ENCODE data around the gene IL34. TPM values are rescaled to one million over a fixed set of nuclear protein-coding genes. Genes with fewer than 3 reads are reported as not detected.

Gene IL34
- total RNA-seq, 6 donors from 2014 or later, result 3.0 to 32.1 (median 14.8) TPM

GRCh38 chr16:70689970-70690891, 43.9 kb downstream of the IL34 start:
- Histone ChIP-seq H3K36me3 (no peaks in the 10 kb centered on the region), H3K4me1 (peaks cover 83 to 96% (median 89%) of the 10 kb centered on the region in 4 donors), H3K4me3 (no peak overlapping the region), H3K9me3 (no peaks in the 10 kb centered on the region), H3K27ac (peak overlapping the region; percentile 85 to 93 (median 91)), H3K27me3 (no peaks in the 10 kb centered on the region)
- no peak for ATAC-seq (ENCODE audit: low FRiP score in 2 of 2)
- WGBS, 2 donors, result 33 to 77% methylated on average over 1 to 12 of the region's 16 CpGs
- TF ChIP-seq POLR2AphosphoS5 (IDR thresholded peaks at IDR 0.05), result no peak
- TF ChIP-seq EP300 (IDR thresholded peaks at IDR 0.05), result no peak
- no peak for TF ChIP-seq POLR2A (IDR thresholded peaks at IDR 0.05)
- TF ChIP-seq CTCF (IDR thresholded peaks at IDR 0.05), result no peak
- peak in 1 of 2 donors; percentile 69 for DNase-seq

GRCh38 chr16:70691223-70692129, 45.1 kb downstream of the IL34 start:
- DNase-seq (peak in 1 of 2 donors; percentile 73), ATAC-seq (ENCODE audit: low FRiP score in 2 of 2) (peak in 1 of 2 donors; percentile 3)
- no peak overlapping the region for H3K4me3 ChIP-seq
- H3K9me3 ChIP-seq, result no peaks in the 10 kb centered on the region
- H3K36me3 ChIP-seq, result no peaks in the 10 kb centered on the region
- peaks cover 90 to 99% (median 96%) of the 10 kb centered on the region in 4 donors for H3K4me1 ChIP-seq
- peak overlapping the region; percentile 85 to 93 (median 91) for H3K27ac ChIP-seq
- TF ChIP-seq CTCF (IDR thresholded peaks at IDR 0.05), result no peak
- no peak for TF ChIP-seq EP300 (IDR thresholded peaks at IDR 0.05)
- TF ChIP-seq POLR2AphosphoS5 (IDR thresholded peaks at IDR 0.05), result peak; percentile 48 to 63
- TF ChIP-seq POLR2A (IDR thresholded peaks at IDR 0.05), result no peak
- no peaks in the 10 kb centered on the region for H3K27me3 ChIP-seq
- 72 to 77% methylated on average over 3 to 25 of the region's 26 CpGs for WGBS, 2 donors

- H3K27ac ChIP-seq, result peak overlapping the region; percentile 85 to 93 (median 91)
- H3K9me3 ChIP-seq, result no peaks in the 10 kb centered on the region
- no peaks in the 10 kb centered on the region for H3K27me3 ChIP-seq
- peak in 1 of 2 donors; percentile 2 for ATAC-seq (ENCODE audit: low FRiP score in 2 of 2)
- no peak for TF ChIP-seq POLR2AphosphoS5 (IDR thresholded peaks at IDR 0.05)
- no peak for TF ChIP-seq POLR2A (IDR thresholded peaks at IDR 0.05)
- TF ChIP-seq CTCF (IDR thresholded peaks at IDR 0.05), result no peak
- TF ChIP-seq EP300 (IDR thresholded peaks at IDR 0.05), result no peak
- peaks cover 90 to 99% (median 96%) of the 10 kb centered on the region in 4 donors for H3K4me1 ChIP-seq
- DNase-seq, result no peak
- no peaks in the 10 kb centered on the region for H3K36me3 ChIP-seq
- no peak overlapping the region for H3K4me3 ChIP-seq
- WGBS, 2 donors, result 74 to 82% methylated on average over 6 to 13 of the region's 14 CpGs
Measured at GRCh38 chr16:70692130-70692872, 45.9 kb downstream of the IL34 start.

GRCh38 chr16:70692873-70693671, 46.7 kb downstream of the IL34 start:
- Histone ChIP-seq H3K27me3 (no peaks in the 10 kb centered on the region), H3K4me3 (no peak overlapping the region), H3K27ac (peak overlapping the region; percentile 85 to 93 (median 91)), H3K36me3 (peaks cover 0 to 2% (median 0%) of the 10 kb centered on the region in 4 donors), H3K4me1 (peaks cover 90 to 99% (median 96%) of the 10 kb centered on the region in 4 donors), H3K9me3 (no peaks in the 10 kb centered on the region)
- ATAC-seq (ENCODE audit: low FRiP score in 2 of 2) (no peak), DNase-seq (peak in 1 of 2 donors; percentile 71)
- 76 to 89% methylated on average over 19 to 29 of the region's 29 CpGs for WGBS, 2 donors
- TF ChIP-seq CTCF (IDR thresholded peaks at IDR 0.05), result no peak
- no peak for TF ChIP-seq POLR2A (IDR thresholded peaks at IDR 0.05)
- TF ChIP-seq POLR2AphosphoS5 (IDR thresholded peaks at IDR 0.05), result no peak
- no peak for TF ChIP-seq EP300 (IDR thresholded peaks at IDR 0.05)

All from upper lobe of left lung (tissue), 6 donors.